ENCODE measurements around the gene PLPP4.

Gene PLPP4

GRCh38 chr10:120516426-120516825 is 59.4 kb downstream of the PLPP4 start:
- DNase-seq (ENCODE audit: low read depth in 1 of 2, low spot score in 1 of 2) = no peak

GRCh38 chr10:120517196-120517595 is 60.2 kb downstream of the PLPP4 start:
- DNase-seq (ENCODE audit: low read depth in 1 of 2, low spot score in 1 of 2) = no peak

GRCh38 chr10:120517881-120518484 is 61.0 kb downstream of the PLPP4 start:
- DNase-seq (ENCODE audit: low read depth in 1 of 2, low spot score in 1 of 2) = no peak

GRCh38 chr10:120521880-120522279 is 64.9 kb downstream of the PLPP4 start:
- DNase-seq (ENCODE audit: low read depth in 1 of 2, low spot score in 1 of 2) = no peak

GRCh38 chr10:120527691-120528090 is 70.7 kb downstream of the PLPP4 start:
- DNase-seq (ENCODE audit: low read depth in 1 of 2, low spot score in 1 of 2) = no peak

GRCh38 chr10:120530699-120531098 is 73.7 kb downstream of the PLPP4 start:
- no peak for DNase-seq (ENCODE audit: low read depth in 1 of 2, low spot score in 1 of 2)

- no peak for DNase-seq (ENCODE audit: low read depth in 1 of 2, low spot score in 1 of 2)
Observed at GRCh38 chr10:120538091-120538490, 81.1 kb downstream of the PLPP4 start.

GRCh38 chr10:120539076-120539475 is 82.0 kb downstream of the PLPP4 start:
- DNase-seq (ENCODE audit: low read depth in 1 of 2, low spot score in 1 of 2) = no peak

- no peak for DNase-seq (ENCODE audit: low read depth in 1 of 2, low spot score in 1 of 2)
Observed at GRCh38 chr10:120540486-120540885, 83.5 kb downstream of the PLPP4 start.

GRCh38 chr10:120541984-120542383 is 85.0 kb downstream of the PLPP4 start:
- DNase-seq (ENCODE audit: low read depth in 1 of 2, low spot score in 1 of 2) = no peak

GRCh38 chr10:120542591-120542990 is 85.6 kb downstream of the PLPP4 start:
- no peak for DNase-seq (ENCODE audit: low read depth in 1 of 2, low spot score in 1 of 2)

GRCh38 chr10:120543291-120543690 is 86.3 kb downstream of the PLPP4 start:
- no peak for DNase-seq (ENCODE audit: low read depth in 1 of 2, low spot score in 1 of 2)

- no peak for DNase-seq (ENCODE audit: low read depth in 1 of 2, low spot score in 1 of 2)
Observed at GRCh38 chr10:120548210-120548609, 91.2 kb downstream of the PLPP4 start.

GRCh38 chr10:120552262-120552661 is 95.2 kb downstream of the PLPP4 start:
- DNase-seq (ENCODE audit: low read depth in 1 of 2, low spot score in 1 of 2) = no peak

- no peak for DNase-seq (ENCODE audit: low read depth in 1 of 2, low spot score in 1 of 2)
Observed at GRCh38 chr10:120553911-120554310, 96.9 kb downstream of the PLPP4 start.

- DNase-seq (ENCODE audit: low read depth in 1 of 2, low spot score in 1 of 2) = no peak
Observed at GRCh38 chr10:120555436-120555835, 98.4 kb downstream of the PLPP4 start.

GRCh38 chr10:120555842-120556532 is 99.0 kb downstream of the PLPP4 start:
- DNase-seq (ENCODE audit: low read depth in 1 of 2, low spot score in 1 of 2) = no peak

GRCh38 chr10:120557311-120557710 is 100.3 kb downstream of the PLPP4 start:
- no peak for DNase-seq (ENCODE audit: low read depth in 1 of 2, low spot score in 1 of 2)

GRCh38 chr10:120559800-120560199 is 102.8 kb downstream of the PLPP4 start:
- no peak for DNase-seq (ENCODE audit: low read depth in 1 of 2, low spot score in 1 of 2)

GRCh38 chr10:120562956-120563355 is 105.9 kb downstream of the PLPP4 start:
- no peak for DNase-seq (ENCODE audit: low read depth in 1 of 2, low spot score in 1 of 2)

GRCh38 chr10:120570418-120570817 is 113.4 kb downstream of the PLPP4 start:
- DNase-seq (ENCODE audit: low read depth in 1 of 2, low spot score in 1 of 2) = no peak

- DNase-seq (ENCODE audit: low read depth in 1 of 2, low spot score in 1 of 2) = no peak
Observed at GRCh38 chr10:120571266-120571665, 114.2 kb downstream of the PLPP4 start.

GRCh38 chr10:120572307-120572706 is 115.3 kb downstream of the PLPP4 start:
- no peak for DNase-seq (ENCODE audit: low read depth in 1 of 2, low spot score in 1 of 2)
